Neural progenitor cell (in vitro differentiated cells): ENCODE results near the gene LCMT1.

Source experiments
- CTCF ChIP-seq: fragments of 200-600 bp; sonication (generic); IDR thresholded peaks from 2 replicates; pipeline ENCODE4 v1.5.1; 2017; ENCODE audit warnings: antibody characterized with exemption, mild to moderate bottlenecking
- EZH2 ChIP-seq: fragments of 200-600 bp; sonication (generic); IDR thresholded peaks from 2 replicates; pipeline ENCODE4 v1.6.1; 2017; ENCODE audit warnings: antibody characterized with exemption, mild to moderate bottlenecking, moderate library complexity

DNA sequence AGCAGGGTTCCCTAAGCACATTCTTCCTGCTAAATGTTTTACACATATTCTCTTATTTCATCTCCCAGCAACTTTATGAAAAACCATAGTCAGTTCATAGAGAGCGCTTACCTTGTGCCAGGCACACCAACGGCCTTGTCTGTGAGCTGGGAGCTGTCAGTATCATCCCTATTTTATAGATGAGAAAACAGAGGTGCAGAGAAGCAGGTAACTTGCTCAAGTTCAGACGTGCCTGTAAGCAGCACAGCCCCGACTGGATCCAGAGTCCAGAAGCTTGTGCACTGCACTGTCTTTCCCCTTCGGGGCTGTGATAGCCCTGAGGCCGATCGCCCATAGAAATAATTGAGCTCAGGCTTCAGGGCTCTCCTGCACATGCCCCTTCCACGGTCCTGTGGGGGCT, 111.4 kb downstream of the LCMT1 start:
- no peak for TF ChIP-seq CTCF
- no peak for TF ChIP-seq EZH2
